Fibroblast of skin of back (primary cell): Measurements from ENCODE around the gene ADAMTS7.
A peak's percentile ranks its signal among the peaks of the same experiment; 100 is the strongest.
"Not testable (repeated sequence)": the region's sequence is repeated elsewhere in the genome, so short reads cannot be mapped to it uniquely, and the experiment has no call there.

Experiments
- DNase-seq: peaks from one replicate; pipeline ENCODE4 v3.0.0-alpha.2; 2013

ADAMTS7 gene

GRCh38 chr15:78831229-78832207 lies 20.3 kb upstream of the ADAMTS7 start:
- no peak for DNase-seq

- no peak for DNase-seq
These were observed 19.4 kb upstream of the ADAMTS7 start for GRCh38 chr15:78830514-78831228.

GRCh38 chr15:78828920-78829319 lies 17.7 kb upstream of the ADAMTS7 start:
- DNase-seq, result no peak

GRCh38 chr15:78822514-78822913 lies 11.2 kb upstream of the ADAMTS7 start:
- no peak for DNase-seq

- no peak for DNase-seq
These were observed 540 bp upstream of the ADAMTS7 start for GRCh38 chr15:78811825-78812183.

GRCh38 chr15:78810362-78811123 lies 721 bp downstream of the ADAMTS7 start:
- DNase-seq, result peak; percentile 63

- DNase-seq, result no peak
These were observed 1.3 kb downstream of the ADAMTS7 start for GRCh38 chr15:78810003-78810361.

- DNase-seq, result peak; percentile 48
These were observed 2.7 kb downstream of the ADAMTS7 start for GRCh38 chr15:78808550-78808949.

- DNase-seq, result no peak
These were observed 3.9 kb downstream of the ADAMTS7 start for GRCh38 chr15:78807359-78807758.

GRCh38 chr15:78804391-78804792 lies 6.9 kb downstream of the ADAMTS7 start:
- DNase-seq, result no peak

GRCh38 chr15:78800806-78801205 lies 10.5 kb downstream of the ADAMTS7 start:
- no peak for DNase-seq

- no peak for DNase-seq
These were observed 11.1 kb downstream of the ADAMTS7 start for GRCh38 chr15:78800189-78800588.

GRCh38 chr15:78799102-78799501 lies 12.2 kb downstream of the ADAMTS7 start:
- not testable (repeated sequence) for DNase-seq

GRCh38 chr15:78798355-78798754 lies 12.9 kb downstream of the ADAMTS7 start:
- DNase-seq, result peak; percentile 84

GRCh38 chr15:78797951-78798350 lies 13.3 kb downstream of the ADAMTS7 start:
- DNase-seq, result no peak

GRCh38 chr15:78796510-78796909 lies 14.8 kb downstream of the ADAMTS7 start:
- no peak for DNase-seq

GRCh38 chr15:78795043-78795442 lies 16.2 kb downstream of the ADAMTS7 start:
- no peak for DNase-seq

- DNase-seq, result not testable (repeated sequence)
These were observed 16.8 kb downstream of the ADAMTS7 start for GRCh38 chr15:78794446-78794845.

GRCh38 chr15:78791357-78791756 lies 19.9 kb downstream of the ADAMTS7 start:
- DNase-seq, result no peak

- DNase-seq, result no peak
These were observed 21.2 kb downstream of the ADAMTS7 start for GRCh38 chr15:78790027-78790426.

- DNase-seq, result no peak
These were observed 21.6 kb downstream of the ADAMTS7 start for GRCh38 chr15:78789615-78790014.

- DNase-seq, result no peak
These were observed 23.1 kb downstream of the ADAMTS7 start for GRCh38 chr15:78788016-78788660.
